HEK293 (cell line): Measurements from ENCODE around the gene ATP1B2.

ENCODE experiments used
- AEBP2 ChIP-seq: fragments of 450-650 bp; formaldehyde crosslinking; IDR thresholded peaks from 2 replicates; pipeline ENCODE4 v1.5.1; 2016; ENCODE audit warnings: missing biosample characterization, missing genetic modification characterization, borderline replicate concordance
- ATF2 ChIP-seq: fragments of 450-650 bp; formaldehyde crosslinking; IDR thresholded peaks from 2 replicates; pipeline ENCODE4 v1.5.1; 2016; ENCODE audit warnings: missing biosample characterization, missing genetic modification characterization, low read depth
- BCL11B ChIP-seq: fragments of 450-650 bp; formaldehyde crosslinking; IDR thresholded peaks from 2 replicates; pipeline ENCODE4 v1.5.1; 2016; ENCODE audit warnings: low read depth, missing biosample characterization, missing genetic modification characterization
- BCL6B ChIP-seq: fragments of 450-650 bp; formaldehyde crosslinking; IDR thresholded peaks from 2 replicates; pipeline ENCODE4 v1.5.1; 2017; ENCODE audit warnings: missing biosample characterization, missing genetic modification characterization
- KLF16 ChIP-seq: fragments of 450-650 bp; formaldehyde crosslinking; IDR thresholded peaks from 2 replicates; pipeline ENCODE4 v1.5.1; 2017; ENCODE audit warnings: missing biosample characterization, missing genetic modification characterization
- PATZ1 ChIP-seq: fragments of 450-650 bp; formaldehyde crosslinking; IDR thresholded peaks from 2 replicates; pipeline ENCODE4 v1.5.1; 2016; ENCODE audit warnings: missing biosample characterization, missing genetic modification characterization
- REPIN1 ChIP-seq: fragments of 450-650 bp; formaldehyde crosslinking; IDR thresholded peaks from 2 replicates; pipeline ENCODE4 v1.5.1; 2017; ENCODE audit warnings: missing biosample characterization, missing genetic modification characterization, low read depth
- TSHZ1 ChIP-seq: fragments of 450-650 bp; formaldehyde crosslinking; IDR thresholded peaks from 2 replicates; pipeline ENCODE4 v1.5.1; 2016; ENCODE audit warnings: missing biosample characterization, missing genetic modification characterization, borderline replicate concordance
- ZBTB1 ChIP-seq: fragments of 450-650 bp; formaldehyde crosslinking; IDR thresholded peaks from 2 replicates; pipeline ENCODE4 v1.5.1; 2016; ENCODE audit warnings: missing biosample characterization, missing genetic modification characterization
- ZFHX2 ChIP-seq: fragments of 450-650 bp; formaldehyde crosslinking; conservative IDR thresholded peaks from 2 replicates; pipeline ENCODE4 v1.5.1; 2016; ENCODE audit warnings: missing biosample characterization, missing genetic modification characterization
- ZFP41 ChIP-seq: fragments of 450-650 bp; formaldehyde crosslinking; IDR thresholded peaks from 2 replicates; pipeline ENCODE4 v1.5.1; 2016; ENCODE audit warnings: missing biosample characterization, missing genetic modification characterization, borderline replicate concordance
- ZNF10 ChIP-seq: fragments of 450-650 bp; formaldehyde crosslinking; IDR thresholded peaks from 2 replicates; pipeline ENCODE4 v1.5.1; 2017; ENCODE audit warnings: missing biosample characterization, missing genetic modification characterization
- ZNF114 ChIP-seq: fragments of 450-650 bp; formaldehyde crosslinking; IDR thresholded peaks from 2 replicates; pipeline ENCODE4 v1.5.0; 2017; ENCODE audit warnings: missing biosample characterization, missing genetic modification characterization
- ZNF121 ChIP-seq: fragments of 450-650 bp; formaldehyde crosslinking; IDR thresholded peaks from 2 replicates; pipeline ENCODE4 v1.5.1; 2016; ENCODE audit warnings: missing biosample characterization, missing genetic modification characterization
- ZNF221 ChIP-seq: fragments of 450-650 bp; formaldehyde crosslinking; IDR thresholded peaks from 2 replicates; pipeline ENCODE4 v1.5.1; 2017; ENCODE audit warnings: missing biosample characterization, missing genetic modification characterization, borderline replicate concordance
- ZNF248 ChIP-seq: fragments of 450-650 bp; formaldehyde crosslinking; IDR thresholded peaks from 2 replicates; pipeline ENCODE4 v1.5.1; 2017; ENCODE audit warnings: missing biosample characterization, missing genetic modification characterization
- ZNF350 ChIP-seq: fragments of 450-650 bp; formaldehyde crosslinking; IDR thresholded peaks from 2 replicates; pipeline ENCODE4 v1.5.0; 2017; ENCODE audit warnings: missing biosample characterization, mild to moderate bottlenecking, missing genetic modification characterization
- ZNF37A ChIP-seq: fragments of 450-650 bp; IDR thresholded peaks from 2 replicates; pipeline ENCODE4 v1.5.1; 2018; ENCODE audit warnings: missing biosample characterization, missing genetic modification characterization
- ZNF394 ChIP-seq: fragments of 450-650 bp; formaldehyde crosslinking; IDR thresholded peaks from 2 replicates; pipeline ENCODE4 v1.5.1; 2016; ENCODE audit warnings: missing biosample characterization, missing genetic modification characterization, mild to moderate bottlenecking, moderate library complexity, borderline replicate concordance
- ZNF398 ChIP-seq: fragments of 450-650 bp; formaldehyde crosslinking; IDR thresholded peaks from 2 replicates; pipeline ENCODE4 v1.5.1; 2017; ENCODE audit warnings: missing biosample characterization, missing genetic modification characterization
- ZNF510 ChIP-seq: fragments of 450-650 bp; formaldehyde crosslinking; IDR thresholded peaks from 2 replicates; pipeline ENCODE4 v1.5.1; 2018; ENCODE audit warnings: mild to moderate bottlenecking, missing genetic modification characterization, missing biosample characterization; ENCODE audit not compliant: insufficient replicate concordance
- ZNF514 ChIP-seq: fragments of 450-650 bp; formaldehyde crosslinking; IDR thresholded peaks from 2 replicates; pipeline ENCODE4 v1.5.1; 2016; ENCODE audit warnings: missing biosample characterization, missing genetic modification characterization
- ZNF544 ChIP-seq: fragments of 450-650 bp; formaldehyde crosslinking; IDR thresholded peaks from 2 replicates; pipeline ENCODE4 v1.5.0; 2017; ENCODE audit warnings: missing biosample characterization, missing genetic modification characterization
- ZNF610 ChIP-seq: fragments of 450-650 bp; formaldehyde crosslinking; IDR thresholded peaks from 2 replicates; pipeline ENCODE4 v1.5.1; 2016; ENCODE audit warnings: missing biosample characterization, missing genetic modification characterization, borderline replicate concordance
- ZNF701 ChIP-seq: fragments of 450-650 bp; formaldehyde crosslinking; IDR thresholded peaks from 2 replicates; pipeline ENCODE4 v1.5.1; 2016; ENCODE audit warnings: missing biosample characterization, missing genetic modification characterization
- ZNF843 ChIP-seq: fragments of 450-650 bp; formaldehyde crosslinking; IDR thresholded peaks from 2 replicates; pipeline ENCODE4 v1.5.1; 2016; ENCODE audit warnings: missing biosample characterization, missing genetic modification characterization
- ZXDB ChIP-seq: fragments of 450-650 bp; formaldehyde crosslinking; IDR thresholded peaks from 2 replicates; pipeline ENCODE4 v1.5.1; 2016; ENCODE audit warnings: missing biosample characterization, missing genetic modification characterization

ATP1B2 gene

GRCh38 chr17:7614425-7615264, 36.1 kb upstream of the ATP1B2 start, which contains the start of gene FXR2 (continued):
- TF ChIP-seq PATZ1 (tag by site-specific recombination) (peak; percentile 19; the same call in 1 of the 2 replicates), ZNF610 (tag by site-specific recombination) (no peak), ZNF10 (tag by site-specific recombination) (no peak), ATF2 (tag by site-specific recombination) (no peak), BCL11B (tag by site-specific recombination) (no peak), ZNF701 (tag by site-specific recombination) (no peak), ZNF510 (tag by site-specific recombination) (no peak), ZFHX2 (tag by site-specific recombination) (no peak; the same call in none of the 2 replicates), BCL6B (tag by site-specific recombination) (no peak), ZNF37A (peak; percentile 14; the same call in 1 of the 2 replicates), KLF16 (tag by site-specific recombination) (no peak), ZNF121 (tag by site-specific recombination) (no peak), ZNF394 (no peak), AEBP2 (tag by site-specific recombination) (no peak), ZNF221 (tag by site-specific recombination) (no peak), ZNF248 (no peak), ZNF114 (tag by site-specific recombination) (no peak), ZXDB (no peak), ZNF843 (tag by site-specific recombination) (no peak), ZNF350 (tag by site-specific recombination) (no peak), REPIN1 (tag by site-specific recombination) (no peak), ZNF514 (no peak), TSHZ1 (tag by site-specific recombination) (no peak), ZNF398 (tag by site-specific recombination) (peak; percentile 69; the same call in 1 of the 2 replicates), ZNF544 (no peak), ZBTB1 (no peak), ZFP41 (no peak)
